ENCODE measurements around the gene IFFO2.

The IFFO2 gene

GRCh38 chr1:18858070-18858688, 98.3 kb downstream of the IFFO2 start:
- Histone ChIP-seq H4K20me1 (ENCODE audit: control insufficient read depth, insufficient read depth, low read depth, low read length) (no peaks in the 10 kb centered on the region), H3K9me2 (replicated peaks; ENCODE audit: control insufficient read depth, low read length) (no peaks in the 10 kb centered on the region), H3K79me2 (ENCODE audit: control insufficient read depth, low read length) (no peaks in the 10 kb centered on the region), H3K9me3 (ENCODE audit: control insufficient read depth, insufficient read depth, low read length) (no peaks in the 10 kb centered on the region), H3K27ac (ENCODE audit: low read depth, low read length) (no peak overlapping the region), H3K36me3 (ENCODE audit: control insufficient read depth, low read length) (no peaks in the 10 kb centered on the region), H3K4me1 (ENCODE audit: control insufficient read depth, low read length) (no peaks in the 10 kb centered on the region), H3K4me2 (ENCODE audit: low read length) (no peak overlapping the region), H3F3A (ENCODE audit: control insufficient read depth, insufficient read depth) (no peaks in the 10 kb centered on the region), H3K27me3 (ENCODE audit: control insufficient read depth, low read length) (no peaks in the 10 kb centered on the region), H3K4me3 (ENCODE audit: low read length) (no peak overlapping the region)
- TF ChIP-seq CTCF (IDR thresholded peaks at IDR 0.05; ENCODE audit: low read depth, low read length, poor library complexity, severe bottlenecking), result no peak
- no peak for TF ChIP-seq EZH2phosphoT487 (IDR thresholded peaks at IDR 0.05; ENCODE audit: borderline replicate concordance, low read length)

- Histone ChIP-seq H3K4me3 (ENCODE audit: low read length) (no peak overlapping the region), H3K36me3 (ENCODE audit: control insufficient read depth, low read length) (no peaks in the 10 kb centered on the region)
- TF ChIP-seq EZH2phosphoT487 (IDR thresholded peaks at IDR 0.05; ENCODE audit: borderline replicate concordance, low read length) (no peak), CTCF (IDR thresholded peaks at IDR 0.05; ENCODE audit: low read depth, low read length, poor library complexity, severe bottlenecking) (no peak)
These were observed 100.0 kb downstream of the IFFO2 start for GRCh38 chr1:18856435-18856834.

GRCh38 chr1:18855573-18855972, 100.9 kb downstream of the IFFO2 start:
- Histone ChIP-seq H3K79me2 (ENCODE audit: control insufficient read depth, low read length) (no peaks in the 10 kb centered on the region), H3K9me3 (ENCODE audit: control insufficient read depth, insufficient read depth, low read length) (no peaks in the 10 kb centered on the region), H3K4me1 (ENCODE audit: control insufficient read depth, low read length) (no peaks in the 10 kb centered on the region), H3K27ac (ENCODE audit: low read depth, low read length) (no peak overlapping the region), H3K36me3 (ENCODE audit: control insufficient read depth, low read length) (no peaks in the 10 kb centered on the region), H3K4me2 (ENCODE audit: low read length) (no peak overlapping the region), H3K4me3 (ENCODE audit: low read length) (no peak overlapping the region), H3K27me3 (ENCODE audit: control insufficient read depth, low read length) (no peaks in the 10 kb centered on the region), H4K20me1 (ENCODE audit: control insufficient read depth, insufficient read depth, low read depth, low read length) (no peaks in the 10 kb centered on the region), H3K9me2 (replicated peaks; ENCODE audit: control insufficient read depth, low read length) (no peaks in the 10 kb centered on the region), H3F3A (ENCODE audit: control insufficient read depth, insufficient read depth) (no peaks in the 10 kb centered on the region)
- no peak for TF ChIP-seq CTCF (IDR thresholded peaks at IDR 0.05; ENCODE audit: low read depth, low read length, poor library complexity, severe bottlenecking)
- no peak for TF ChIP-seq EZH2phosphoT487 (IDR thresholded peaks at IDR 0.05; ENCODE audit: borderline replicate concordance, low read length)

More at GRCh38 chr1:18856435-18856834, 100.0 kb downstream of the IFFO2 start:
- Histone ChIP-seq H3K4me1 (ENCODE audit: control insufficient read depth, low read length) (no peaks in the 10 kb centered on the region), H4K20me1 (ENCODE audit: control insufficient read depth, insufficient read depth, low read depth, low read length) (no peaks in the 10 kb centered on the region), H3K4me2 (ENCODE audit: low read length) (no peak overlapping the region), H3K79me2 (ENCODE audit: control insufficient read depth, low read length) (no peaks in the 10 kb centered on the region), H3F3A (ENCODE audit: control insufficient read depth, insufficient read depth) (no peaks in the 10 kb centered on the region), H3K9me2 (replicated peaks; ENCODE audit: control insufficient read depth, low read length) (no peaks in the 10 kb centered on the region), H3K27me3 (ENCODE audit: control insufficient read depth, low read length) (no peaks in the 10 kb centered on the region), H3K27ac (ENCODE audit: low read depth, low read length) (no peak overlapping the region), H3K9me3 (ENCODE audit: control insufficient read depth, insufficient read depth, low read length) (no peaks in the 10 kb centered on the region)

All from DOHH2 (cell line).